AG10803 (cell line): Measurements from ENCODE around the gene IFNK.

ENCODE experiments used
- DNase-seq: peaks from one replicate; pipeline ENCODE4 v3.0.0; 2010; ENCODE audit warnings: low read depth
- H3K4me3 ChIP-seq: 2 replicates; pipeline ENCODE4 v1.5.1; 2011; ENCODE audit warnings: mild to moderate bottlenecking, low read length, control low read depth
- CTCF ChIP-seq: conservative IDR thresholded peaks from 2 replicates; pipeline ENCODE4 v1.5.1; 2011; ENCODE audit warnings: mild to moderate bottlenecking, low read length, control low read depth, inconsistent platforms

The IFNK gene

DNA sequence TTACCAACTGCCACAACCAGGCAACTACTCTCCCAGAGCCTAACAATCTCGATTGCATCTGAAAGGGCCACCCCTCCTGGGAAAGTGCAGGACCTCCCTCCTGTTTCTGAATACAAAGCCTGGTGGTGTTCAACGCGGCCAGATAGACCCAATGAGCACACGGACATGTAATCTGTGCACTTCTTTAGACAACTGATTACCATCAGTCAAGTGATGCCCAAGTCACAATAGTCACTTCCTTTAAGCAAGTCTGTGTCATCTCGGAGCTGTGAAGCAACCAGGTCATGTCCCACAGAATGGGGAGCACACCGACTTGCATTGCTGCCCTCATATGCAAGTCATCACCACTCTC is 48.5 kb downstream of the IFNK start:
- no peak for TF ChIP-seq CTCF
- peak; percentile 40 for DNase-seq
- peak overlapping the region; percentile 78 for H3K4me3 ChIP-seq

GRCh38 chr9:27572918-27573633 is 49.0 kb downstream of the IFNK start, which contains the start of gene C9orf72:
Gene C9orf72, minus strand, starts transcription at chr9:27573481. Its CDS starts 6,361 bp downstream, at chr9:27567120.
- peak; percentile 44 for DNase-seq
- no peak; the same call in 1 of the 2 replicates for TF ChIP-seq CTCF
- H3K4me3 ChIP-seq, result peak within 1 kb of the TSS; percentile 78

DNA sequence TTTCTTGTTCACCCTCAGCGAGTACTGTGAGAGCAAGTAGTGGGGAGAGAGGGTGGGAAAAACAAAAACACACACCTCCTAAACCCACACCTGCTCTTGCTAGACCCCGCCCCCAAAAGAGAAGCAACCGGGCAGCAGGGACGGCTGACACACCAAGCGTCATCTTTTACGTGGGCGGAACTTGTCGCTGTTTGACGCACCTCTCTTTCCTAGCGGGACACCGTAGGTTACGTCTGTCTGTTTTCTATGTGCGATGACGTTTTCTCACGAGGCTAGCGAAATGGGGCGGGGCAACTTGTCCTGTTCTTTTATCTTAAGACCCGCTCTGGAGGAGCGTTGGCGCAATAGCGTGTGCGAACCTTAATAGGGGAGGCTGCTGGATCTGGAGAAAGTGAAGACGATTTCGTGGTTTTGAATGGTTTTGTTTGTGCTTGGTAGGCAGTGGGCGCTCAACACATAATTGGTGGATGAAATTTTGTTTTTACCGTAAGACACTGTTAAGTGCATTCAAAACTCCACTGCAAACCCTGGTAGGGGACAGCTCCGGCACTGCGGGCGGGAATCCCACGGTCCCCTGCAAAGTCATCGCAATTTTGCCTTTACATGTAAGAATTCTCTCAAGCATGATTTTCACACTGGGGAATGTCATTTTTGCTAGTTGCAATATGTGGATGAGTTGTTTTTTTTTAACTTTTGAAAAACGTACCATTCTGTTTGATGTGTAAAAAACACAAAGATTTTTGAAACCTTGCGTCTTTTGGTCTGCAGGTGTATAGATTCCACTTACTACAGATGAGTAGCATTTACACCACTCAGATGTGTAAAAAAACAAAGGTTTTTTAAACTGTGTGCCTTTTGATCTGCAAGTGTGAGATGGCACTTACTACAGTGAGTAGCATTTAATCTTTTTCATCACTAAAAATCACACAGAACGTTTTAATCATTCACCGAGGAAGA is 49.8 kb downstream of the IFNK start:
- H3K4me3 ChIP-seq, result peak overlapping the region; percentile 78
- no peak; the same call in 1 of the 2 replicates for TF ChIP-seq CTCF
- DNase-seq, result peak; percentile 96
